ELF-1 (cell line): Measurements from ENCODE around the gene MTR.

Source experiments
- DNase-seq: peaks from one replicate; pipeline ENCODE4 v3.0.0-alpha.2; 2016; ENCODE audit warnings: low read depth, low spot score

MTR gene

DNA sequence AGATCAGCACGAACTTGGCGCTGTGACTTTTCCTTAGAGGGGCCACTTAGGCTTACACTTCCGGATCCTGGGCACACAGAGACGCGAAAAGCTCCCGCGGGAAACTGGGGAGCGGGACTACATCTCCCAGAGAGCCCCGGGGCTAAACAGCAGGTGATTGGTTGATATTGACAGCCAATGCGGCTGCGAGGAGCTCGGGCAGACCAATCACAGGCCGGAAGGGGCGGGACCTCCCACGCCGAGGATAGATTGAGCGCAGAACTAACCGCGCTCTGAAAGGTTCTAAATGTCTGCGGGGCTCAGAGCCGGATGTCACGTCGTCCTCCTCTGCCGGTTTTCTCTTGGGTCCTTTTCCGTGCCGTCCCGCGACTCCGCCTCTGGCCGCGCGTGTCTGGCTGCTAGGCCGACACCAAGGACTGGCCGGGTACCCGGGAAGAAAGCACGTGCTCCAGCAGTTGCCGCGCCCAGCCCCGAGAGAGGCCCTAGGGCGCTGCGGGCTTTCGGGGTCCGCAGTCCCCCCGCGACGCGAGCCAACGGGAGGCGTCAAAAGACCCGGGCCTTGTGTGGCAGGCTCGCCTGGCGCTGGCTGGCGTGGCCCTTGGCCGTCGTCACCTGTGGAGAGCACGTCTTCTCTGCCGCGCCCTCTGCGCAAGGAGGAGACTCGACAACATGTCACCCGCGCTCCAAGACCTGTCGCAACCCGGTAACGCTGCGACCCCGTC is at the start of gene MTR:
MTR (plus strand) TSS at position 258 of the 722 bp plus-strand sequence; CDS start at position 670, 412 bp downstream.
- DNase-seq, result peak; percentile 98

DNA sequence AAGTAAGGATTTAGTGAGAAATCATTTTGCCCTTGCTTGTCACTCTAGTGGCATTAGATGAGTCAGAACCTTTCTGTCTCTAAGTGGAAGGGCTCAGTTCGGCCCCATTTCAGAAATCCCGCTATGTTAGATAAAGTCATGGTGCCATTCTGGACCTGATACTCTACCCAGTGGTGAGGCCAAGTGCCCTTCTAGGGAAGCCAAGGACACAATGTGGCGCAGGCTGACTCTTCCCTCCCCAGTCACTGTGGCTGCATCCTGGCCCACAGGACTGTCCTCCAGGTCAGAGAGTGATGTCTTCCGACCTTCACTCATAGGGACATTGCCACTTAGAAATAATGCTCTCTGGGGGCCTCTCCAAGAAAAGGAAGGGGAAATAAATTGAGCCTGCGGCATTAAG is 48.3 kb upstream of the MTR start:
- no peak for DNase-seq

DNA sequence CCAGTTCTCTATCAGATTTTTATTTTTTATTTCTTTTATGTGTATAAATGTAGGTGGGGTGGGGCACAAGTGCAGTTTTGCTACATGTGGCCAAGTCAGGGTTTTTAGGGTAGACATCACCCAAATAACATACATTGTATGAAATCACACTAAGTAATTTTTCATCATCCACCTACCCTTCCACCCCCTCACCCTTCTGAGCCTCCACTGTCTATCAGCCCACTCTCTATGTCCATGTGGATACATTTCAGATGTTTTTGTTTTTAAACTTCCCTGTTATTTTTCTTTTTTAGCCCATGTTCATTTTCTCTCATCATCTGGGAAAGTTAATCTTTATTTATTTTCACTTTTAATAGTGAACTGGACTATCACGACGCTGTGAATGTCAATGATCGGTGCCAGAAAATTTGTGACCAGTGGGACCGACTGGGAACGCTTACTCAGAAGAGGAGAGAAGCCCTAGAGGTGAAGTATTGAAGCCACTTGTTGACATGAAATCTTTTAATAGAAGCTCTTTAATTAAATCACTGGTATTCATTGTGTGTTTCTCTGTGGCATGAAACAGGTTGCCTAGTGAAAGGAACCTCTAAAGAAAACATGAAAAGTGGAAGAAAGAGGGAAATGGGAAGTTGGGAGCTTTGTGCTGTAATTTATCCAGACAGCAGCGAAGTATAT is 47.6 kb upstream of the MTR start:
- no peak for DNase-seq

DNA sequence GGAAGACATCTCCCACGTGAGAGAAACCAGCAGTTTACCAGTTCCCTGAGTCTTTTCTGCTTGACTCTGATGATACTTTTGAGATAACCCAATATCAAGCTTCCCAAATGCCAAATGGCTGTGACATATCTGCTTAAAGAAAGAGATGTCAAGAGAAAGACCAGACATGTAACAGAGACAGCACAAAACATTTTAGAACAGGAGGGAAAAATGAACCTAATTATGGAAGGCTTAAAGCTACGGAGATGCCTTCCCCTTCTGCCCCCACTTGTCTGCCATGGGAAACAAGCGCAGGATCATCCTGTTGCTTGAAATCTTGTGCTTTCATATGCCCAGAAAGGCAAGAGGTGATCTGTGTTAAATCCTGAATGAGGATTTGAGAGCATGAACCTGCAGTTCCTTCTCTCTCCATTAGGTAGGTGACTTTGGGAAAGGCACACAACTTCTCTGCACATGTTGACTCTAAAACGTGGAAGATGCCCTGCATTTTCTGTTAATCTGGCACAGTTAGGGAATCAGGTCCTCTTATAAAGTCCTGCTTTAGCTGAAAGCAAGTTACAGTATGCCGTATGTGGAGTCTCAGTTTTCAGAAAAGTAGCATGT is 46.7 kb upstream of the MTR start:
- no peak for DNase-seq

DNA sequence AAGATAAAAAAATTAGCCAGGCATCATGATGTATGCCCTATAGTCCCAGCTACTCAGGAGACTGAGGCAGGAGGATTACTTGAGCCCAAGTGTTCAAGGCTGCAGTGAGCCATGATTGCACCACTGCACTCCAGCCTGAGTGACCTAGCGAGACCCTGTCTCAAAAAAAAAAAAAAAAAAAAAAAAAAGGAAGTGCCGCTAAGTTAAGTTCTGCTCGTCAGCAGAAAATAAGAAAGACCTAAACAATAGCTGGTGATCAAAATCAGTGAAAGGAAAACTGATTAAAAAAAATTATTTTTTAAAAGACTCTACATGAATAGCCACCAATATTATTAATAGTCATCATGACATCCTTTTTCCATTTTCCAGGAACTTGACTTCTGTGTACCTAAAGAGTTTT is 44.2 kb upstream of the MTR start:
- no peak for DNase-seq

DNA sequence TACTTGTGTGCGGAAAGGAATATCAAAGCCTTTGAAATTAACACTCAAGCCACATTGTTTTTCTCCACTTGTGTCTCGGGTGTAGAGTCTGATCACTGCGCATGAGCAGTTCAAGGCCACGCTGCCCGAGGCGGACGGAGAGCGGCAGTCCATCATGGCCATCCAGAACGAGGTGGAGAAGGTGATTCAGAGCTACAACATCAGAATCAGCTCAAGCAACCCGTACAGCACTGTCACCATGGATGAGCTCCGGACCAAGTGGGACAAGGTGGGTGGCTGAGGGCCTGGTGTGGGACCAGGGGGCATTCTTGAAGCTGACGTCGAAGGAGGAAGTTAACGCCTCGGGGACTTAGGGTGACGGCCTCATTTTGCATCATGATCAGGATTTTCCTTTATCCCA is 43.7 kb upstream of the MTR start:
- DNase-seq, result no peak

DNA sequence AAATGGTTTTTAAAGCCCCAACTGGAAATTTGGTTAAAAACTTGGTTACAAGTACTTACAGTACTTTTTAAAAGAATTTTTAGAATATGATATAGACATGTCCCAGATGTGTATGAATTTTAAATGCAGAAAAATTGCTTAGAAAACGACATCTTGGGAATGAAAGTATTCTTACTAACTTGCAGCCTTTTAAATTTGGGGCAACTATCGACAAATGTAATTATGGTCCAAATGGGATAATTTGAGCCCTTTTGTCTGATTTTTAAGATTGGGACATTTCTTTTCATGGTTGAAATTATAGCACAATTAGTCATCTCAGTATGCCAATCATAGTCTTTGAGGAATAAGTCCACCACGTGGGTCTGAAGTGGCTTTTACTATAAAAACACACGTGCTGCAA is 43.2 kb upstream of the MTR start:
- DNase-seq, result no peak

DNA sequence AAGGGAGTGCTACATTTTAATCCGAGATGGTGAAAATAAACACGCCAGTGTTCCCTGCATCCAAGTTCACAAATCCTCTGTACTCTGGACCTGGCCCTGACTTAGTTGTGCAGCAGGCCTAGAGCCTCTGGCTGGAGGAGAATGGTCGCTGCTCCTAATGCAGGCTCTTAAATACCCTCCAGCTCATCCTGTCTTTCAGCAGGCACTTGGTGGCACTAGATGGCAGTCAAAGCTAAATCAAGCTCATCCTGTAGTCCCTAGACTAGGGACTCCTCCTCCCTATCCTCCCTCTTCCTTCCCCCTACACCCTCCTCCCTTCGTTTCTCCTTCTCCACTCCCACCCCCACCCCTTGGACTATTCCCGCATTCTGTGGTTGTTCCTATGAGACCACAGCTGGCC is 41.6 kb upstream of the MTR start:
- peak; percentile 71 for DNase-seq

DNA sequence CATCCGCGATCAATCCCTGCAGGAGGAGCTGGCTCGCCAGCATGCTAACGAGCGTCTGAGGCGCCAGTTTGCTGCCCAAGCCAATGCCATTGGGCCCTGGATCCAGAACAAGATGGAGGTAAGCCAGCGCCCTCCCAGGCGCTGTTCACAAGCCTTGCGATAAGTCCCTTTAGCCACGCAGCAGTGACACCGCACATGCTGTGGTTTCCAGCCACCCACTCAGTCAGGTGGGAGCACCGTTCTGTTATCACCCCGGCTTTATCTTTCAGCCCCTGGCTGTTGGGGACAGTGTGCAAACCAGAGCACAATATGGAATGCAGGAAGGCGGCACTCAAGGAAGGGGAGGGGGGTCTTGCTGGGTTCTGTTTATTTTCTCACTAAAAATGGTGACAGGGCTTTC is 41.1 kb upstream of the MTR start:
- peak; percentile 48 for DNase-seq

DNA sequence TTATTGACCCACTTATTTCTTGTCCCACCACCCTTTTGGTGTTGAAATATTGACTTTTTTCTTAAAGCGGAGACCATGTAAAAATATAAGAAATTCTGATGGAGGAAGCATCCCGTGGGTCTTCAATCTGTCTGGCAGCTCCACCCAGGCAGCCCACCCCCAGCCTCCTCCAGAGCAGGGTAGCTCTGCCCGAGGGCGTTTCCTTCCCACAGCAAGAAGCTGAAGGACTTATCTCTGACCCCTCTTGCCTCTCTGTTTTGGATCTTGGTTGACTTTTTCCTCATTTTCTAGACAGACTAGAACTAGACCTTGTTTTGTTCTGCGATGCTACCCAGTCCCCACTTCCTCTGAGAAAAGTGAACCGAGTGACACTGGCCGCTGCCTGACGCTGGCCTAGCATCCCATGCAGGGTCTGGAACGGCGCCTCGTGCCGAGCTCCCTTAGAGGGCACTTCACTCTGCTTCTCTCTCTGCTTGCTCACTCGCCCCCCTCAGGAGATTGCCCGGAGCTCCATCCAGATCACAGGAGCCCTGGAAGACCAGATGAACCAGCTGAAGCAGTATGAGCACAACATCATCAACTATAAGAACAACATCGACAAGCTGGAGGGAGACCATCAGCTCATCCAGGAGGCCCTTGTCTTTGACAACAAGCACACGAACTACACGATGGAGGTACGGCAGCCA is 40.4 kb upstream of the MTR start:
- DNase-seq, result peak; percentile 63

DNA sequence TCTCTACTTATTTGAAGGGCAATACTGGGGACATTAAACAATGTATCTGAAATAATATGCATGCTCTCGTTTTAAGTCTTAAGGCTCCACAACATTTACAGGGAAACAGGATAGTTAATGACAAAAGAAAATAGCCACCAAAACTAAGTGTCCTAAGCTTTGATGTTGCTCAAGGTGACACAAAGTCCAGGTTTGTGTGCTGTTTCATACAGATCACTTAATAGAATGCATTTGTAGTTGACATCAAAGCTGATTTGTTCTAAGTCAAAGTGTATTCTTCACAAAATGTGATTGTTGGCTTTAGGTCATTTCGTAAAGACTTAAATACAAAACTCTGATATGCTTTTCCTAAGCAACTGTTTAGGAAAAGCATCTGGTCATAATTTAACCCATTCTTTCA is 37.5 kb upstream of the MTR start:
- DNase-seq, result no peak

DNA sequence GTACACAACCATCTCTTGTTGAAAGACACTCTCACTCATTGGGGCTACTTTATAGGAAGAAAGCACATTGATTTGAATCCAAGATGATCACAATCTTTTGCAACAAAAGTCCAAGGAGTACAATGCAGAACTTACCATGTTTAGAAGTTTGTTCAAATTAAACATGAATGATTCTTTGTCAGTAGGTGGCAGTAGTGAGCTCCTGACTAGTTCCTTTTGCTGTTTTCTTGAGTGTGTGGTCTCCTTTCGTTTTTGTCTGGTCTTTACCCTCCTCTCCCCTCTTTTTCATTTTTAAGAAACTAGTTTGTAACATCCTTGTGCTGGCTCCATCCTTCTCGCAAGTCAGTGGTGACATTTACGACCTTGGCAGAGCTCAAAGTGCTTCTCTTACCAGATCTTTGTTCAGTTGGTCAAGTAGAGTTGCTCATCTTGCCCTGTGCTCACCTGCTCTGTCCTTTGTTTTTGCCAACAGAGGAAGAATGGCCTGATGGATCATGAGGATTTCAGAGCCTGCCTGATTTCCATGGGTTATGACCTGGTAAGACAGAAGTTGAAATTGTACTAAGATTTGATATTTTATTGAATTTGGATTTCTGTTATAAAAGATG is 35.7 kb upstream of the MTR start:
- peak; percentile 22 for DNase-seq

DNA sequence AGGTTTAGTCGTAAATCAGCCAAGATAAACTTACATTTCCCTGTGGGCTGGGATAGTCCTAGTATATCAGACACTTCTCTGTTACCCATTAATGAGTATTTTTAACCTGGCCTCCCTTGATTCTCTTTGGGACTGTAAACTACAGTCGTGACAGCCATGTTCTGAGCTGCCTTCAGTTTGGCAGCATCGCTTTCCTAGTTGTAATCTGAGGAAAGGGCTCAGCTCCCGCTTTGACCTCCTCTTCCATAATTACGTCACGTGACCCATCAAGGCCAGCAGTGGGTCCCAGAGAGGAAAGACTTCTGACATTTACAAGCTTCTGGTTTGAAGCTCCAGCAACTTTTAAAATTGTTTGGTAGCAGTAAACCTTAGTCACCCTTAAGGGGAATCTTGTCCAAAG is 34.6 kb upstream of the MTR start:
- DNase-seq, result no peak

DNA sequence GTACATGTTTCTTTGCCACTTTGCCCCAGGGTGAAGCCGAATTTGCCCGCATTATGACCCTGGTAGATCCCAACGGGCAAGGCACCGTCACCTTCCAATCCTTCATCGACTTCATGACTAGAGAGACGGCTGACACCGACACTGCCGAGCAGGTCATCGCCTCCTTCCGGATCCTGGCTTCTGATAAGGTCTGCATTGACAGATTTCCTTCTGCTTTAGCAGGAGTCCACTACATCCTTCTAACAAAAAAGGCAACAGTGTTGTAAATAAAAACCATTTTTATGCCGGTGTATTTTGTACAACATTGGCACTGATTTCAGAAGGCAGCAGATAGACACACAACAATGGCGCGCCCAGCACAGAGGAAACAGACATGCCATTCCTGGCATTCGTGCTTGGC is 34.1 kb upstream of the MTR start:
- no peak for DNase-seq

DNA sequence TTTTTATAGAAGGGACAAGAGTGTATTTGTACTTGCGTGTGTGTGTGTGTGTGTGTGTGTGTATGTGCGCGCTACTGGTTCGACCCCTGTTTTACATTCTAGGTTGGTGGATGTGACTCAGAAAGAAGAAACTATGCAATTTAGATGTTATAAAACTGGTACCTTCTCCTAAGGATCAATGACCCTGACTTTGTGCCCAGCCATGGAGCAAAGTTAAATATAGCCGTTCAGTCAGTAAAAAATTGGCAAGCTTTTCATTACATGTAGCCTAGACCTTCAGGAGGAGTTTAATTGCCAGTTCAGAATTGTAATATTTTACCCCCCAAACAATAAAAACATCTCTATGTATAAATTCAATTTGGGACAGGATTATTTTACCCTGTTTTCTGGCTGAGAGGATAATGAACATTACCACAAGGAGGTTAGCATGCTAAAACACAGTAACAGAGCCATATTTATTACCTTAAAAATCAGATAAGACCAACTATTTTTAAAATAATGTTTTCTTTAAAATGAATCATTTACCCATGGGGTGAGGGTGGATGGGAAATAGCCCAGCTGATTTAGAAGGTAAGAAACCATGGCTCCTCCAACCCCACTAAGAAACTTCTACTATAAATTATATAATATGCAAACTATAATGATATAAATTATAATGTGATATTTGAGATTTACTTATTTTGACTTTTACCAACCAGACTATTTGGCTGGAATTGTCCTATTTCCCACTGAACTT is 33.5 kb upstream of the MTR start:
- DNase-seq, result no peak

DNA sequence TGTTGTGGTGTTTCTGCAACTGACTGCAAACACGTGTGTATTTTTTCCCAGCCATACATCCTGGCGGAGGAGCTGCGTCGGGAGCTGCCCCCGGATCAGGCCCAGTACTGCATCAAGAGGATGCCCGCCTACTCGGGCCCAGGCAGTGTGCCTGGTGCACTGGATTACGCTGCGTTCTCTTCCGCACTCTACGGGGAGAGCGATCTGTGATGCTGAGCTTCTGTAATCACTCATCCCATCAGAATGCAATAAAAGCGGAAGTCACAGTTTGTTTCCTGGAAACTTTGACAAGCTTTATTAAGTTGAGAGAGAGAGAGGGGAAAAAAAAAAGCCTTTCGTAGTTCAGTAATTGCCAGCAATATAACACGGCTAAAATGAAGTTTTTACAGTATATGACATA is 32.7 kb upstream of the MTR start:
- DNase-seq, result no peak

DNA sequence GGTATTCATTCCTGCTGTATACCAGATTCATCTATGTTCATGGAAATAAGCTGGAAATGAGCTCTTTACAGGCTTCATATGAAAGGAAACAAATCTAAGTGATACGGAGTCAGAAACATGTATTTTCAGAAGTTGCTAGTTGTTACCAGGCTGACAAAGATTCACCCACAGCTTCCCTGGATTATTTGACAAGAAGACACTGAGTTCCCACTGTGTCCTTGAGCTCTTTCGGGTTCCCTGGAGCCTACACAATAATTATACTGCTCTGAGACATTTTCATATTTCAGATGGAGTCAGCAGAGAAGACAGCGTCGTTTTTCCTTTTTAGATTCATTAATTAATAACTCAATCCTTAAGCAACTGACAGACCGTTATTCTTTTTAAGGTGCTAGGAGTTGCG is 29.3 kb upstream of the MTR start:
- DNase-seq, result no peak

DNA sequence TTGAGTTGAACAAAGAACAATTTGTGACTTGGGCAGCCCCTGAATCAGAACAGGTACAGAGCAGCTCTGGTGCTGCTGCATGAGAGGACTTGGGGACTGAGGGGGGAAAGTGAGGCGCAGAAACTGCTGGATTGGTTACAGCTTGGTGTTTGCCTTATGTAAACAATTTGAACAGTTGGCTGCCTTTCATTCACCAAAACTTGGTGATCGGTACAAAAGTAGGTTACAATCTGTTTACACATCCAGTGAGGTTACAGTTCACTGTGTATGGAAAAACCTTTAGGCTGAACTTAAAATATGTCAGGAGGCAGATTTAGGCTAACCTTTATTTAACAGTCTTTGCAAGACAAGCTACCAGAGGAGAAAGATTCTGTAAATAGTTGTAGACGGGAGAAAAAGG is 28.6 kb upstream of the MTR start:
- DNase-seq, result no peak

DNA sequence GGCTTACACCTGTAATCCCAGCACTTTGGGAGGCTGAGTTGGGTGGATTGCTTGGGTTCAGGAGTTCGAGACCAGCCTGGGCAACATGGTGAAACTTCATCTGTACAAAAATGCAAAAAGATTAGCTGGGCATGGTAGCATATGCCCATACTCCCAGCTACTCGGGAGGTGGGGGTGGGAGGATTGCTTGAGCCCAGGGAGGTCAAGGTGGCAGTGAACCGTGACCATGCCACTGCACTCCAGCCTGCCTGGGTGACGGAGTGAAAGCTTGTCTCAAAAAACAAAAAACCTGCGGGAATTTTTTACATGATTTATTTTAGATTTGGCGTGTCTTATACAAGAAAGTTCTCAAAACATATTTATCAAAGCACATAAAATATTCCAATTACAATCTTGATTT is 27.8 kb upstream of the MTR start:
- no peak for DNase-seq

DNA sequence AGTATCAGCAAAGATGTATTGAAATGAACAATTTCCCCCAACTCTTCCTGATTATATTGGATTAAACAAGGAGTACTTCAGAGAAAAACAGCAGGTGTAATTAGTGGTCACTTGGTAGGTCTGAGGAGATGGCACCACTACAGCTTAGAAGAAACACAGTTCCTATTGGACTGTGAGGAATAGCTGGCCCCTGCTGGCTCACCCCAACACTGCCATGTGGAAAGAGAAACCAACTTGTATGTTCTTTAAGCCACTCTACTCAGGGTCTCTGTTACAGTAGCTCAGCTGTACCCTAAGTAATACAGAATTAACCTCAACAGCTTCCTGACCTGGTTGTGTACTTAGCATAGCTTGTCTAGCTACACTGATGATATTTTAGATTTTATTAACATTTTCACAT is 26.5 kb upstream of the MTR start:
- no peak for DNase-seq

DNA sequence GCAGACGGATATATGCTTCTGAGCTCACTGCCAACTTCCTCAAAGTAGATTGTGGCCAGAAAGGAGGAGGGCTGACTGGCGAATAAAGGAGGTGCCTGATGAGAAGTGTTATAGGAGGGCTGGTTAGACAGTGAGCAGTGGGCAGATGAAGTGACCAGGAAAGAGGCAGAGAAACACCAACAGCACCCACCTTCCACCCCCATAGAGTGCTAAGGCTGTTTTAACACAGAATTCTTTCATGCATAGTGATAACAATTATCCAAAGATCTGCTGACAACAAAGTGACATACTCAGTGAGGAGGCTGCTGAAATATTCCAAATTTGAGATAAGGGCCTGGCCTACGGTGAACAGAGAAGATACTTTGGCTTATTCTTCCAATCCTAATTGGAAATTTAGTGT is 21.2 kb upstream of the MTR start:
- no peak for DNase-seq
